ENCODE results near the gene CEP164.
"Not testable (repeated sequence)": the region's sequence is repeated elsewhere in the genome, so short reads cannot be mapped to it uniquely, and the experiment has no call there.

DNA sequence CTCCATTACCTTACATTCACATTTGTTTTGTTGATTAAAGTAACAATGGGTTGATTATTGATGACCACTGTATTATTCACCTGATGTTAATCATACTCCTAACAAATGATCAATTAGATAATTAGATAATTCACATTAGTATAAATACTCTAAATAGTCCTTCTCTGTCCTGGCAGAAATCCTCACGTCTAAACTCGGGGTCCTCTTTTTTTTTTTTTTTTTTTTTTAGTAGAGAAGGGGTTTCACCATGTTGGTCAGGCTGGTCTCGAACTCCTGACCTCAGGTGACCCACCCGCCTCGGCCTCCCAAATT is 443 bp upstream of the CEP164 start:
- TF ChIP-seq, protein P1, sequence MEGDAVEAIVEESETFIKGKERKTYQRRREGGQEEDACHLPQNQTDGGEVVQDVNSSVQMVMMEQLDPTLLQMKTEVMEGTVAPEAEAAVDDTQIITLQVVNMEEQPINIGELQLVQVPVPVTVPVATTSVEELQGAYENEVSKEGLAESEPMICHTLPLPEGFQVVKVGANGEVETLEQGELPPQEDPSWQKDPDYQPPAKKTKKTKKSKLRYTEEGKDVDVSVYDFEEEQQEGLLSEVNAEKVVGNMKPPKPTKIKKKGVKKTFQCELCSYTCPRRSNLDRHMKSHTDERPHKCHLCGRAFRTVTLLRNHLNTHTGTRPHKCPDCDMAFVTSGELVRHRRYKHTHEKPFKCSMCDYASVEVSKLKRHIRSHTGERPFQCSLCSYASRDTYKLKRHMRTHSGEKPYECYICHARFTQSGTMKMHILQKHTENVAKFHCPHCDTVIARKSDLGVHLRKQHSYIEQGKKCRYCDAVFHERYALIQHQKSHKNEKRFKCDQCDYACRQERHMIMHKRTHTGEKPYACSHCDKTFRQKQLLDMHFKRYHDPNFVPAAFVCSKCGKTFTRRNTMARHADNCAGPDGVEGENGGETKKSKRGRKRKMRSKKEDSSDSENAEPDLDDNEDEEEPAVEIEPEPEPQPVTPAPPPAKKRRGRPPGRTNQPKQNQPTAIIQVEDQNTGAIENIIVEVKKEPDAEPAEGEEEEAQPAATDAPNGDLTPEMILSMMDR (IDR thresholded peaks at IDR 0.05), result not testable (repeated sequence)
- TF ChIP-seq POLR2AphosphoS5 (IDR thresholded peaks at IDR 0.05; ENCODE audit: insufficient read depth in 1 of 2, low read depth in 1 of 2); POLR2A (IDR thresholded peaks at IDR 0.05): not testable (repeated sequence)

All from vagina (tissue), 2 donors.